NCI-H524 treated with DMSO at 0.1 percent for 48 hours (cell line): ENCODE data around the gene NEAT1.

Experiments used
- DNase-seq: peaks from one replicate; lab custom pipeline; 2025; lab: John Stamatoyannopoulos, UW

Gene NEAT1

DNA sequence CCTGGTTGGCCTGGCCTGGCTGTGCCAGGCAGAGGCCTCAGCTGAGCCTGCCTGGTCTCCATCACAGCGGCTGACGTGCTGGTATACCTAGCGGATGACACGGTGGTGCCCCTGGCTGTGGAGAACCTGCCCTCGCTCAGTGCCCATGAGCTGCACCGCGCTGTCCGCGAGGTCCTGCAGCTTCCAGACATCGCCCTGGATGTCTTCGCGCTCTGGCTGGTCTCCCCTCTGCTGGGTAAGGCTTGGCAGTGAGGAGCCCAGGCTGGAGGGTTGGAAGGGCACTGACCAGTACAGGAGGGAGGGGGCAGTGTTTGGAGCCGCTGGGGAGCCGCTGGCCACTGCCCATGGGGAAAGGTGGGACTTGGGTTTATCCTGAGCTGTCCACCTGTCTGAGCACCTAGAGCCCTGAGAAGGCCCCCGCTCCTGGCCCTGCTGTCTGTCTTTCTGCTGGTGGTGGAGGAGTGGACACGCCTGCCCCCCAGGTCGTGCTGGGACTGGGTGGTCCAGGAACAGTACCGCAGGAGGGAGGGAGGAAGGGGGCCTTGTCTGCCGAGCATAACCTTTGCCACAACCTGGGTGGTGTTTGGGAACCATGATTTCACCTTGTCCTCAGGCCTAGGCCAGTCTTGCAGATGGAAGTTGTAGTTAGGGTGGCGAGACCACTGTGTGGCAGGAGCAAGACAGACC lies 33.2 kb upstream of the NEAT1 start:
- DNase-seq = no peak

DNA sequence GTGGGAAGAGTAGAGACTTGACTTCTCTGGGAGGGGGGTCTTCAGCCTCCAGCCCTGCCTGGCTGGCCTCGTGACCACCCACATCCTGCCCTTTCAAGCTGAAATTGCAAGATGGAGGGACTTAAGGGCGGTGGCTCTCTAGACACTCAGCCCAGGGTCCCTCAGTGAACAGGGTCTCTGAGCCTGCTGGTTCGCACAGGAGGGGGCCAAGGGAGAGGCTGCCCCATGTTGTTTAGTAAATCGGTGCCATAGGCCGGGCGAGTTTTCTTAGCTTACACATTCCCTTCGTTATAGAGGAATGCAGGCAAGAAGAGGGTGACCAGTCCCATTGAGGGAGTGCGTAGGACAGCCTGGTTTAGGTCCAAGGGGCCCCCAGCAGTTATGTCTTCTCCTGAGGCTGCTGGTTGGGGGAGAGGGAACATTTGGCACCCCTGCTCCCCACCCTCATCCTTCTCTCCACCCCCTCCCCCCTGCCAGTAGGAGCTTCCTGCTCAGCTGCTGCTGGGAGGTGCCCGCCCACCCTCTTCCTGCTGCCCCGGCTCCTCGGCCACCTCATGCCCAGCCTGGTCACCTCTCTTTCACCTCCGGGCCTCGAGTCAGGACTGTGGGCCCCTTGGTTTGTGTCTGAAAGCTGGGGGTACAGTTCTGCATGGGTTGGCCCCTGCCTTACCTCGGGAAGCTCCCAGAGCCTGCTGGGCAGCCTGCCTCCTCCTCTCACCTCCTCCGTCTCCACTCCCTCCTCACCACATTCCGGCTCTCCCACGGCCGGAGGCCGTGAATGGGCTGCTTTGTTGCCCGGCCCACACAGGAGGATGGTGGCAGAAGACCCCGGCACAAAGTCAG lies 32.3 kb upstream of the NEAT1 start:
- no peak for DNase-seq

GRCh38 chr11:65390996-65391395 lies 31.6 kb upstream of the NEAT1 start:
- no peak for DNase-seq

- DNase-seq = no peak
Observed at GRCh38 chr11:65392186-65392829, 30.3 kb upstream of the NEAT1 start.

DNA sequence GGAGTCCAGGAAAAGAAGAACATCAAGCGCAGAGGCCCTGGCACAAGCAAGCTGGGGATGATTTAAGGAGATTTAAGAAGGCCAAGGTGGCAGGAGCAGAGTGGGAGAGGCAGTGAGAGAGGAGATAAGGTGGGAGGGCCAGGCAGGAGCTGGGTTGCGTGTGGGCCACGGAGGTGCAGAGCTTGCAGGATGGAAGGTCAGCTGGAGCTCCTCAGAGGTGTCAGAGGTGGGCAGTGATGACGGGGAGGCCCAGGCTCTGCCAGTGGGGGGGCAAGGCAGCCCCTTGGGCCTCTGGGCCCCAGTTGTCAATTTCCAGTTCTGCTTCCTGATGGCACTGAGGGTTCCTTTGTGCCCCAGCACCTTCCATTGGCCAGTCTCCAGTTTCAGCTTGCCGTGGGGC lies 29.7 kb upstream of the NEAT1 start:
- DNase-seq = no peak

GRCh38 chr11:65393513-65394079 lies 29.0 kb upstream of the NEAT1 start:
- no peak for DNase-seq

DNA sequence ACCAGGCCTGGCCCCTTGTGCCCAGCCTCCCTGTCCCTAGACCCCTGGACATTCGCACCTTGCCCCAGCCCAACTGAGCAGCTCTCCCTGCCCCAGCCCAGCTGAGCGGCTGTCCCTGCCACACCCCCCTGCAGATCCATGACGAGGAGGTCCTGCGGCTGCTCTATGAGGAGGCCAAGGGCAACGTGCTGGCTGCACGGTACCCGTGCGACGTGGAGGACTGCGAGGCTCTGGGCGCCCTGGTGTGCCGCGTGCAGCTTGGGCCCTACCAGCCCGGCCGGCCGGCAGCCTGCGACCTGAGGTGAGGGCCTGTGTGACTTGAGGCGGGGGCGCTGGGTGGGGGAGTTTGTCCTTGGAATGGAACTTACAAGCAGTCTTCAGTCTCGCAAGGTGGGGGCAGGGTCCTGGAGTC lies 28.5 kb upstream of the NEAT1 start:
- DNase-seq = no peak

- DNase-seq = no peak
Observed at GRCh38 chr11:65395961-65396530, 26.6 kb upstream of the NEAT1 start.

DNA sequence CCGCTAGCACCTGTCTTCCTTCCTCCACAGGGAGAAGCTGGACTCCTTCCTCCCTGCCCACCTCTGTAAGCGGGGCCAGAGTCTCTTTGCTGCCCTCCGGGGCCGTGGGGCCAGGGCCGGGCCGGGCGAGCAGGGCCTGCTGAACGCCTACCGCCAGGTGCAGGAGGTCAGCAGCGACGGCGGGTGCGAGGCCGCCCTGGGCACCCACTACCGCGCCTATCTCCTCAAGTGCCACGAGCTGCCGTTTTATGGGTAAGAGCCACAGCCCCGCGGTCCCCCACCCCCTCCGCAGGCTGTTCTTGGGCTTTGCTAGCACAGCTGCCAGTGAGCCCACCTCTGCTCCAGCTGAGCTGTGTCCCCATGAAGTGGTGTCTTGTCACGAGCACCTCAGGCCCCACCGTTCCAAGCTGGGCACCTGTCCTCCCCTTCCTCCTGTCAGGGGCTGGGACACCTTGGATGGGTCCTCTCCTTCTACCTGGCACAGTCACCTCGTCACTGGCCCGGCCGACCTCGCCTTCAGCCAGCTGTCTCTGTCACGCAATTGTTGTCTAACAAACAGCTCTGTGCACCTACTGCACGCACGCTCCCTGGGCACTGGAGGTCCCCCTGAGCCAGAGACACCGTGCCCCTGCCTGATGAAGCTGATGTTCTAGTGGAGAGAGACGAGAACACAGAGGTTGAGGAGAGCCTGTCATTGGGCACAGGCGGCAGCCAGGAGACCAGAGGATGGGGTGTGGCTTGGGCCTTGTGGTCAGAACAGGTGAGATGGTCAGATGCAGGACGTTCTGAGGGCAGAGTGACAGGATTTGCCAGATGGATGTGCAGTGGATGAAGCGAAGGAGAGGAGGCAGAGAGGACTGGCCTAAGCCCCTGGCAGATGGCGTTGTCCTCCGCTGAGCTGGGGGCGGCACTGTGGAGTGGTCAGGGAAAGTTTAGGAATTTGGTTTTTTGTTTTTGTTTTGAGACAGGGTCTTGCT lies 25.5 kb upstream of the NEAT1 start:
- DNase-seq = no peak

- peak; percentile 33 for DNase-seq
Observed at GRCh38 chr11:65398362-65398910, 24.2 kb upstream of the NEAT1 start.

DNA sequence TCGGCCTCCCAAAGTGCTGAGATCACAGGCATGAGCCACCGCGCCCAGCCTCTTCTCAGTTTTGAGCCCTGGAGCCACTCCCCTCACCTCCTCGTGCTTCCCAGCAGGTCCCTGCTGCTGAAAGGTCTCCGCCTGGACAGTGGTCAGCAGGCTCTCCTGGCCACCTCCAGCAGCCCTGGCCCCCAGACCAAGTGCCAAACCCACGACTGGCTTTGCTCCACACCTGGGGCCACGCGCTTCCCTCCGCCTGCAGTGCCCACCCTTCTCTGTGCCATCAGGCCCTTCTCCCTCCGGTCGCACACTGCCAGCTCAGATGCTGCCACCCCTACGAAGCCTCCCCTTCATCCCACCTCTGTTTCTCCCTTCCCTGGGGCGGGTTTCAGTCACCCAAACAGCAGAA lies 23.3 kb upstream of the NEAT1 start:
- no peak for DNase-seq

GRCh38 chr11:65399845-65400244 lies 22.8 kb upstream of the NEAT1 start:
- no peak for DNase-seq

GRCh38 chr11:65400307-65401072 lies 22.1 kb upstream of the NEAT1 start:
- DNase-seq = no peak

DNA sequence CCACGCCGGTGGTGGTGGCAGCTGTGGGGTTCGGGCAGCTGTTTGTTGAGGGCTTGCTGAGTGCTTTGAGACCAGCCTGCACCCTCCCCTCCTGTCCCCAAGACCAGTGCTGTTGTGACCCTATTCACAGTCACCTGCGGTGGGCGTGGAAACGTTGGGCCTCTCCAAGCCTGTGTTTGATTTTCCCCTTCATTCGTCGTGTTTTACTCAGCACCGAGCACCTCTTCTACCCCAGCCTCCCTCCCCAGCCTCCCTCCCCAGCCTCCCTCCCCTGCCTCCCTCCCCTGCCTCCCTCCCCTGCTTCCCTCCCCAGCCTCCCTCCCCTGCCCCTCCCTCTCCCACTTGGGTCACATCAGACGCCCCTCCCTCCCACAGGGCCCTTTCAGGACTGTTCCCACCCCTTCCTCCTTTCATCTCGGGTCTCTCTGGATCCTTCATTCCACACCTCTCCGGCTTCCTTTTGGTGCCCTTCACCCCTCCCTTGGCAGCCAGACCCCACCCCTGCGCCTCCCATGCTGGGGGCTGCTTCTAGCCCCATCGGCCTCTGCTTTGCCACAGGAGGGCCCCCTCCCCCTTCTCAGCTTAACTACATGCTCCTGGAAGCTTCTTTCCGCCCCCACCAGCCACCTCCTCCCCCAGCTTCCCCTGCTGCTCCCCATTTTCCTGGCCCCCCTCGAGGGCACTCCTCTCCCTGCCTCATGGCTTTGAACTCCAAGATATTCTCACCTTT lies 21.4 kb upstream of the NEAT1 start:
- no peak for DNase-seq

GRCh38 chr11:65401803-65402248 lies 20.8 kb upstream of the NEAT1 start:
- no peak for DNase-seq

- no peak for DNase-seq
Observed at GRCh38 chr11:65402790-65403189, 19.8 kb upstream of the NEAT1 start.

GRCh38 chr11:65403607-65404121 lies 18.9 kb upstream of the NEAT1 start:
- no peak for DNase-seq

DNA sequence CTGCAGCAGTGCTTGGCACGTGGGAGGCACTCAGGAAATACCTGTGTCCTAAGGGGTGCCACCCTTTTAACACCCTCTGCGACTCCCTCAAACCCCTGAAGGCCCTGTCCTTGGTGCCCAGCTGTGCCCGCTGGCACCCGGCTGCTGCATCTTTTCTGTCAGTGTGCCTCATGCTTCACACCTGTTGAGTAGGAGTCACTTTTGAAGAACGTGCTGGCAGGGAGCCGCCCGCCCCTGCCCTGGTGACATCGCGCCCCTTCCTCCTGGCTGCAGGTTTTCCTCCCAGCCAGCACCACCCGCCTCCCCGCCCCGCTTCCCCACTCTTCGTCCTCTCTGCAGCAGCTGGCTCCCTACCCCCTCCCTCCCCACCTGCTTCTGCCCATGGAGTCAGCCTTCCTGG lies 18.4 kb upstream of the NEAT1 start:
- no peak for DNase-seq
